Loucy (cell line): ENCODE data around the gene PBOV1.

ENCODE experiments used
- CTCF ChIP-seq: fragments of 200-600 bp; sonication (generic); conservative IDR thresholded peaks from 2 replicates; pipeline ENCODE4 v1.5.1; 2014; ENCODE audit warnings: mild to moderate bottlenecking, antibody characterized with exemption, low read length
- EZH2phosphoT487 ChIP-seq: fragments of 200-600 bp; IDR thresholded peaks from 2 replicates; pipeline ENCODE4 v1.6.1; 2018; ENCODE audit warnings: antibody characterized with exemption, mild to moderate bottlenecking, moderate library complexity, borderline replicate concordance

DNA sequence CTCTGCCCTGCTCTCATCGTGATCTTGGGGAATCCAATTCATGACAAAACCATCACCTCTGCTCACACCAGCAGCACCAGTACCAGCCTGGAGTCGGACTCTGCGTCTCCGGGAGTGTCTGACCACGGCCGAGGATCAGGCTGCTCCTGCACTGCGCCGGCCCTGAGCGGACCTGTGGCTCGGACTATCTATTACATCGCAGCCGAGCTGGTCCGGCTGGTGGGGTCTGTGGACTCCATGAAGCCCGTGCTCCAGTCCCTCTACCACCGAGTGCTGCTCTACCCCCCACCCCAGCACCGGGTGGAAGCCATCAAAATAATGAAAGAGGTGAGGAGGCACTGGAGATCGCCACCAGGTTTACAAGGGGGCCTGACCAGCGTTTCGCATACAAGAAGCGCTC is 37.2 kb upstream of the PBOV1 start:
- TF ChIP-seq CTCF (no peak), EZH2phosphoT487 (no peak)
